ENCODE measurements around the gene PNO1. TPM values are rescaled to one million over a fixed set of nuclear protein-coding genes. Genes with fewer than 3 reads are reported as not detected.
A peak's percentile ranks its signal among the peaks of the same experiment; 100 is the strongest.

Gene PNO1
- total and polyA plus RNA-seq, 9 of the 15 experiments (the other 6 are each of a cell fraction or from before 2014, with no cell fraction given) = 11.8 to 81.7 (median 41.1) TPM

GRCh38 chr2:68135448-68136320 is 22.0 kb upstream of the PNO1 start (continued):
- no peak for TF ChIP-seq ZNF609 (CRISPR knock-in tag; IDR thresholded peaks at IDR 0.05; ENCODE audit: borderline replicate concordance)
- TF ChIP-seq E2F8 (IDR thresholded peaks at IDR 0.05; ENCODE audit: low read depth, partially characterized antibody) = peak; percentile 71
- TF ChIP-seq GMEB1 (CRISPR knock-in tag; IDR thresholded peaks at IDR 0.05) = no peak
- no peak for TF ChIP-seq HNRNPH1 (optimal IDR thresholded peaks at IDR 0.05; ENCODE audit: low read depth, low read length)
- no peak for TF ChIP-seq ZBTB26 (CRISPR knock-in tag; IDR thresholded peaks at IDR 0.05)
- no peak for TF ChIP-seq ZNF449 (CRISPR knock-in tag; IDR thresholded peaks at IDR 0.05)
- peak; percentile 75 for TF ChIP-seq ZEB2 (IDR thresholded peaks at IDR 0.05)
- TF ChIP-seq ZBTB11 (CRISPR knock-in tag; IDR thresholded peaks at IDR 0.05) = peak in 1 of 3 experiments; percentile 87; a peak in 2 of 6 replicates
